ENCODE results near the gene ANP32B.
"Not testable (repeated sequence)": the region's sequence is repeated elsewhere in the genome, so short reads cannot be mapped to it uniquely, and the experiment has no call there.

ANP32B gene

DNA sequence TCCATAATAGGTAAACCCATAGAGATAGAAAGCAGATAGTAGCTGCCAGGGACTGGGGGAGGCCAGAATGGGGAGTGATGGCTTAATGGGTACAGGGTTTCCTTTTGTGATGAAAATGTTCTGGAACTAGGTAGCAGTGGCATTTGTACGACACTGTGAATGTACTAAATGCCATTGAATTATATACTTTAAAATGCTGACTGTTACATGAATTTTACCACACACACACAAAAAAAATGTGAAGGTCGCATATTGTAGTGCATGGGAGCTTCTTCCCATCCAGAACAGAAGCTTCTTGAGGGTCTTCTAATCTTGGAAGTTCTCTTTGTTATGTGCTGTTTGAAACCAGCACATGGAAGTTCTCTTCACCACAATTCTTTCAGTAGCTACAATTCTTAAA is 19.9 kb upstream of the ANP32B start:
- no peak for DNase-seq (ENCODE audit: low spot score)

GRCh38 chr9:97964901-97965300 is 18.2 kb upstream of the ANP32B start:
- DNase-seq (ENCODE audit: low spot score): no peak

- DNase-seq (ENCODE audit: low spot score): no peak
These were observed 16.6 kb upstream of the ANP32B start for GRCh38 chr9:97966493-97966892.

DNA sequence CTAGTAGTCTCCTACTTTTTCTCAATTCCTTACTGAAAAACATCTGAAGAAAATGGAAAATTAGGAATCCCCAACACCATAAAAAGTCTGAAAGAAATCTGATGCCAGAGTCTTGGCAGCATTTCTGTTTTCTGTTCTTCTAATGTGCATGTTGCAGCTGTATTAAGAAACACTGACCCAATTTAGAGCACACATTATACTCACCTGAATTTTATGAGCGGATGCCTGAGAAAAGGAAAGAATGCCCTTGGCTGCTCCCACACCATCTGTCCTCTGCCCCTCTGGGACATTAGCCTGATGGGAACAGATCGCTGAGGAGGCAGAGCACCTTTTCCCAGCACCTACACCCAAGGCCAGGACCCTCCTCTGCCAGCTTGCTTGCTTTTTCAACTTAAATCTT is 14.1 kb upstream of the ANP32B start:
- no peak for DNase-seq (ENCODE audit: low spot score)

DNA sequence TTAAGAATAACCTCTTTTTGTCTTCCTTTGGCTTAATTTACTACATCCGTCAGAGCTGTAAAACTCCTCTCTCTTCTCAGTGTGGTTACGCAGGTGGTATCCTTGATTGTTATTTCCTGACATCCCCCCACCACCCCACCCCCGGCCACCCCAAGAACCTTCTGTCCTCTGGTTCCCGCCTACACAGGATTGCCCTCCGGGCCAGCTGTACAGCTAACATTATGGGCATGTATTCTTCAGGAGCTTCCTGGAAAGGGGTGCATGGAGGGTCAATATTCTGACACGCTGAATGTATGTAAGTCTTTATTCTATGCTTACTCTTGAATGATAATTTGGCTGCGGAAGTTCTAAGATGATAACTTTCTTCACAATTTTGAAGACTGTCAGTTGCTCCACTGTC is 13.0 kb upstream of the ANP32B start:
- DNase-seq (ENCODE audit: low spot score): no peak

DNA sequence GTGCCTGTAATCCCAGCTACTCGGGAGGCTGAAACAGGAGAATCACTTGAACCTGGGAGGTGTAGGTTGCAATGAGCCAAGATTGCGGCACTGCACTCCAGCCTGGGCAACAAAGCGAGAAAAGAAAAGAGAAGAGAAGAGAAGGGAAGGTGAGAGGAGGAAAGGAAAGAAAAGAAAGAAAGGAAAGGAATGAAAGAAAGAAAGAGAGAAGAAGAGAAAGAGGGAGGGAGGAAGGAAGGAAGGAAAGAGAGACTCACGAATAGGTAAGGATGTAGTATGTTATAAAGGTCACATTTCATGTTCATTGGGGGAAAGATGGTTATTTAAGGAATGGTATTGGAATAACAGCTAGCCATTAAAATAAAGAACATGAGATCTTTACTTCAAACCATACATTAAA is 10.4 kb upstream of the ANP32B start:
- no peak for DNase-seq (ENCODE audit: low spot score)

GRCh38 chr9:97975376-97975775 is 7.8 kb upstream of the ANP32B start:
- no peak for DNase-seq (ENCODE audit: low spot score)

DNA sequence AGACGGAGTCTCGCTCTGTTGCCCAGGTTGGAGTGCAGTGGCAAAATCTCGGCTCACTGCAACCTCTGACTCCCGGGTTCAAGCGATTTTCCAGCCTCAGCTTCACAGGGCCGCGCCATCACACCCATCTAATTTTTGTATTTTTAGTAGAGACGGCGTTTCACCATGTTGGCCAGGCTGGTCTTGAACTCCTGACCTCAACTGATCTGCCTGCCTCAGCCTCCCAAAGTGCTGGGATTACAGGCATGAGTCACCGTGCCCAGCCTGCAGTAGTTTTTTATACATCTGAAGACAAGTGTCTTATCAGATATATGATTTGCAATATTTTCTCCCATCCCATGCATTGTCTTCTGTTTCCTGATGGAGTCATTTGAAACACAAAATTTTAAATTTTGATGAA is 6.5 kb upstream of the ANP32B start:
- not testable (repeated sequence) for DNase-seq (ENCODE audit: low spot score)

DNA sequence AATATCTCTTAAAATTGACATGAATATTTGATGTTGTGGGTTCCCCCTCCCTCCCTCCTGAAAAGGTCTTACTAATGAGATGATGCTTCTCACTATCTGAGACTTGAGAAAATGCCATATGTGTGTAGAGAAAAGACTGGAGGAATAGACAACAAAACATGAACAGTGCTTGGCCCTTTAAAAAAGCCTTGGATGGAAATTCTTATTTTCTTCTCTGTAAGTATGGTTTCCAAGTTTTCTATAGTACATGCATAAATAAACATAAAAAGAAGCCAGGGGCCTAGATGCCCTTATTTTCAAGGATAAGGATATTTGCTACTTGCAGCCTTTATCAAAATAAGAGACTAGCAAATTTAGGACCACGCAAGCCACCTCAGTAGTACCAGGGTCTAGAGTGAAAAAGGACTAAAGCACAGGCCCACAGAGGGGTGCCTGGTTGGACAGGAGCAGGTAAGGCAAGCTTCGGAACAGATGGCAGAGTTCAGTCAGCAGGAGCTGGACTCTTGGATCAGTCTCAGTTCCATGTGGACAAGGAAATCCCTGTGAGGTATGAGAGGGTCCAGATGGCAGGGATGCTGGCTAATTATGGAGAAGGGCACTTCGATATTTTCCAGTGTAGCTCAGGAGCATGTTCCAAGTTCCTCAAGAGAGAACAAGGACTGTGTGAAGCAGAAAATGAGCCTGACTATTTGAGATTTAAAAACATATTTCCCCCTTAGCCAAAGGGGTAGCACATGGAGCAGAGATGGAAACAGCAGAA is 4.6 kb upstream of the ANP32B start:
- DNase-seq (ENCODE audit: low spot score): no peak

DNA sequence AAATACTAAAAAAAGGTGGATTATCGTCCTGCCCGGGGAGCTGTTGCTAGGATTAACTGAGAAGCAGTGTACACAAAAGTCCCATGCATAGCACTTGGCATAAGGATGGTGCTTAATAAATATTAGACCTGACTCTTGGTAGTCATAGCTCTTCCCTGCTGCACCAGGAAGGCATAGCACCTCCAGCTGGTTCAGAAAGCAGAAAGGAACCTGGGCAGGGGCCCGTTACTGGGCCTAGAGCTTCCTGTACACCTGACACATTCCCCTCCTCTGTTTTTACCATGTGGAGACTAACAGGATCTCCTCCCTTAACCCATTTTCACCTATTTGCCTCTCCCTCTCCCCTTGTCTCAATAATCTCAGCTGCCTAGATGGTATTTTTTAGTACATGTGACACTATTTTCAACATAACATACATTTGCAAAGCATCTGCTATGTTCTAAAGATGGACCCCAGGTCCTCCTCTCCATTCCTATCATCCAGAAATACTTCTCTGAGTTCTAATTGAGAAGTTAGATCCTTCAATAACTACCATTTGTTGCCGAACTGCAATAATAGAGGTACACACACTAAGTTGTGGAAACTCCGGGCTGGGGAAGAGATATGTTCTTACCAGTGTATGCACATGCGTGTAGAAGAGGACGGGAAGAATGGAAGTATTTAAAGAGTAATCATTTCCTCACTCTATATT is 3.2 kb upstream of the ANP32B start:
- DNase-seq (ENCODE audit: low spot score): no peak

GRCh38 chr9:97980479-97980803 is 2.7 kb upstream of the ANP32B start:
- peak; percentile 17 for DNase-seq (ENCODE audit: low spot score)

- no peak for DNase-seq (ENCODE audit: low spot score)
These were observed 2.0 kb upstream of the ANP32B start for GRCh38 chr9:97980918-97981845.

DNA sequence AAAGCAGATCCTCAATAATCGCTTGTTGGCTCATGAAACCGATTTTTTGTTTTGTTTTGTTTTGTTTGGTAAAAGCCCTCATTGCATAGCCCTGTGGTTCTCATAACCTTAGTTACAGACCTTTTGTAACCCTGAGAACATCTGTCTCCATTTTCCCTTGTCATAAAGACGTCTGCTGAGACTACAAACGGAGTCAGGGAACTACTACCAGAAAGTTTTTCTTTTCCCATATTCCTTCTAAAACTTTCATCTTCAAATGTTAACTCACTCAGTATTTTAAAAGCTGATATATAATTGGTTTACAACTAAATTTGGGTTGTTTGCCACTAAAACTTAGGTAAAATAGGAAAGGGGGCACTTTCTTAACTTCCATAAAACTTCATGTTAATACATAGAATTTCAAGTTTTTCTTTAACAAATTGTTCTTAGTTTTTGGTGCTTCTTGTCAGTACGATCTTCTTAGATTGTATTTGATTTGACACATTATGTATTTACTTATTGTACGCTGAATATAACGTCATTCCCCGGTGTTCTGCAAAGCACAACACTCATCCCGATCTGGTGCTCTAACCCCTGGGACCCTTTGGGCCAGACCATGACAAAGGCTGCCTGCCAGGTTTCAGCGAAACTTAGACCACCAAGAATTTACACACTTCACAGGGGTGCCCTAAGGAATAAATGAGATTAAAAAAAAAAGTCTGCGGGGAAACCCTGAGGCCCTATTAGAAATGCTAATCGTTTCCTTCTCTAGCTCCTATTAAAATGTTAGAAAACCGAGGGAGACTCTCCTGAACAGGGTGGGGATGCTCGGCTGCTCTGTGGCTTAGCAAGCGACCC is 1.1 kb upstream of the ANP32B start:
- no peak for DNase-seq (ENCODE audit: low spot score)

DNA sequence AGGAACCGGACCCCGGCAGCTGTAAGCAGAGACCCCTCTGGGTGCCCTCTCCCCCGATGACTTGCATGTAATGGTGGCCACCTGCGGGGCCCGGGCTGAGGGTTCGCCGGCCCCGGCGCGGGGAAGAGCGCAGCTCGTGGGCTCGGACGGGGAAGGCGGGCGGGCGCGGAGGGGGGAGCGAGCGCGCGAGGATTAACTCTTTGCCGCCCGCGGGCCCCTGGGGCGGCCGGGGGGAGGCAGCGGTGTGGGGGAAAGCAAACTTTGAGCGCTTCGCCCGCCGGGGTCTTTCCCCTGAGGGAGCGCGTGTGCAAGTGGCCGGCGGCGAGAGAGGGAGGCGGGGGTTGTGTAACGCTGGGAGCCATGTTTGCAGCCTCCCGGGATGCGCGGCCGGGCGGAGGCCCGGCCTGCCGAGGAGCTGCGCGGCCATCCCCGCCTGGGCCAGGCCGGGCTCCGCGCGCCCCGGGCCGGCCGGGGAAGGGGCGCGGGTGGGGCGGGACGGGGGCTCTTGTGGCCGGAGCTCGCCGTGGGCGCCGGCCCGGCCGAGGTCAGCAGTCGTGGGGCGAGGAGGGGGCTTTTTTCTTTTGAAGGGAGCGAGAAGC is 547 bp downstream of the ANP32B start:
- peak; percentile 40 for DNase-seq (ENCODE audit: low spot score)

GRCh38 chr9:97984188-97985057 is 1.3 kb downstream of the ANP32B start:
- peak; percentile 81 for DNase-seq (ENCODE audit: low spot score)

GRCh38 chr9:97985058-97985861 is 2.1 kb downstream of the ANP32B start:
- DNase-seq (ENCODE audit: low spot score): no peak

DNA sequence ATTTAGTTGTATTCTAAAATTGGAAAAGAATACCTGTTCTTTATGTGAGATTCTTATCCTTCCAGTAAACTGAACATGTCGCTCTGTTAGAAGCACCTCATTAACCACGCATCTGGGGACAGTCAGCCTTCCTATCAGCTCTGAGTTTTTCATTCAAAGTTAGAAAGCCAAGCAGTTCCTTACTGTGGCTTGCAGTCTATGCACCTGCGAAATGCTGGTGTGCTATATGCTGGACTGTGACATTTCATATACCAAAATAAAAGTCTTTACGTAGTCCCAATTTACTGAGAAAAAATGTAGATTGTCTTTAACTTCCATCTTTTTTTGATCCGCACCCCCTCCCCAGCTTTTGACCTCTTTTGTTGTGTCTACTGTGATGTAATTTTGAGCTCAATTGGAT is 4.3 kb downstream of the ANP32B start:
- DNase-seq (ENCODE audit: low spot score): no peak

- peak; percentile 76 for DNase-seq (ENCODE audit: low spot score)
These were observed 7.1 kb downstream of the ANP32B start for GRCh38 chr9:97990259-97990658.

DNA sequence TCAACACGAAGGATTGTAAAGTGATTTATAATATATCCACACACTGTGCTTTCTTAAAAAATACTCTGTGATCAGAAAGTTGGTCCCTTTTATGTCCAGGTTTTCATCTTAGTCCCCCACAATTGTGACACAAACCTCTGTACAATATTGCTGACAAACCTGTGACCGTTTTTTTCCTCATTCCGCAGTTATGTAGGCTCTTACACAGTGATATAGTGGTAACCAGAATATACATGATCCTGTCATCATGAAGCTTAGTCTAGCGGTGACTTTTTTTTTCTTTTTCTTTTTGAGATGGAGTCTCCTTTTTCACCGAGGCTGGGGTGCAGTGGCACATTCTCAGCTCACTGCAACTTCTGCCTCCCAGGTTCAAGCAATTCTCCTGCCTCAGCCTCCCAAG is 8.7 kb downstream of the ANP32B start:
- DNase-seq (ENCODE audit: low spot score): no peak

GRCh38 chr9:97992219-97992618 is 9.1 kb downstream of the ANP32B start:
- DNase-seq (ENCODE audit: low spot score): no peak
